IPS DF 4.7 (cell line): ENCODE results near the gene ERBB2.
"Not testable (repeated sequence)": the region's sequence is repeated elsewhere in the genome, so short reads cannot be mapped to it uniquely, and the experiment has no call there.

Experiments
- DNase-seq: peaks from one replicate; pipeline ENCODE4 v3.0.0-alpha.2; 2013; ENCODE audit warnings: low spot score; ENCODE audit errors: extremely low read depth

Gene ERBB2

GRCh38 chr17:39757931-39758873 is 58.3 kb downstream of the ERBB2 start:
- DNase-seq: no peak

- no peak for DNase-seq
Observed at GRCh38 chr17:39759204-39759603, 59.3 kb downstream of the ERBB2 start.

- no peak for DNase-seq
Observed at GRCh38 chr17:39761861-39762496, 62.1 kb downstream of the ERBB2 start.

GRCh38 chr17:39763051-39763820 is 63.4 kb downstream of the ERBB2 start:
- no peak for DNase-seq

- DNase-seq: not testable (repeated sequence)
Observed at GRCh38 chr17:39764171-39764570, 64.3 kb downstream of the ERBB2 start.

- DNase-seq: no peak
Observed at GRCh38 chr17:39765175-39765574, 65.3 kb downstream of the ERBB2 start.

- no peak for DNase-seq
Observed at GRCh38 chr17:39765766-39766165, 65.9 kb downstream of the ERBB2 start.

- no peak for DNase-seq
Observed at GRCh38 chr17:39767147-39767546, 67.3 kb downstream of the ERBB2 start.

- DNase-seq: no peak
Observed at GRCh38 chr17:39769974-39770587, 70.2 kb downstream of the ERBB2 start.

- no peak for DNase-seq
Observed at GRCh38 chr17:39772415-39772814, 72.6 kb downstream of the ERBB2 start.

- no peak for DNase-seq
Observed at GRCh38 chr17:39772987-39773934, 73.4 kb downstream of the ERBB2 start.

GRCh38 chr17:39774047-39774446 is 74.2 kb downstream of the ERBB2 start:
- DNase-seq: no peak

- no peak for DNase-seq
Observed at GRCh38 chr17:39775031-39775430, 75.2 kb downstream of the ERBB2 start.

GRCh38 chr17:39776252-39776651 is 76.4 kb downstream of the ERBB2 start:
- no peak for DNase-seq

GRCh38 chr17:39777534-39778365 is 77.9 kb downstream of the ERBB2 start:
- DNase-seq: no peak
